ENCODE data around the gene DLK2. TPM values are rescaled to one million over a fixed set of nuclear protein-coding genes. Genes with fewer than 3 reads are reported as not detected.
A peak's percentile ranks its signal among the peaks of the same experiment; 100 is the strongest.
"Not testable (repeated sequence)": the region's sequence is repeated elsewhere in the genome, so short reads cannot be mapped to it uniquely, and the experiment has no call there.

DLK2 gene
- total RNA-seq, 1 donor from 2014 or later = 8.2 TPM

DNA sequence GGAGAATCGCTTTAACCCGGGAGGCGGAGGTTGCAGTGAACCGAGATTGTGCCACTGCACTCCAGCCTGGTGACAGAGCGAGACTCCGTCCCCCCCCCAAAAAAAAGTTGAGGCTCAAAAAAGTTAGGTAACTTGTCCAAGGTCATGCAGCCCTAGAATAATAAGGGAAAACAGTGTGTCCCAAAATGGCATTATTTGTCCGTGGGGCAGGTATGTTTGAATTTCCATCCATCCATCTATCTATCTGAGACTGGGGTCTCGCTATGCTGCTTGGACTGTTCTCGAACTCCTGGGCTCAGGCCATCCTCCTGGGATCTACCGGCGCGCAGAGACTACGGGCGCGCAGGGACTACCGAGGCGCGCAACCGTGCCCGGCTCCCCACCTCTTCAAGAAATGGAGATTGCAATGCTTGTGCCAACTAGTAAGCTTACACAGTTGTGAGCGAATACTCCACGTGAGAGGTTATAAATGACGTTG, 28.4 kb downstream of the DLK2 start:
- TF ChIP-seq, protein P1, sequence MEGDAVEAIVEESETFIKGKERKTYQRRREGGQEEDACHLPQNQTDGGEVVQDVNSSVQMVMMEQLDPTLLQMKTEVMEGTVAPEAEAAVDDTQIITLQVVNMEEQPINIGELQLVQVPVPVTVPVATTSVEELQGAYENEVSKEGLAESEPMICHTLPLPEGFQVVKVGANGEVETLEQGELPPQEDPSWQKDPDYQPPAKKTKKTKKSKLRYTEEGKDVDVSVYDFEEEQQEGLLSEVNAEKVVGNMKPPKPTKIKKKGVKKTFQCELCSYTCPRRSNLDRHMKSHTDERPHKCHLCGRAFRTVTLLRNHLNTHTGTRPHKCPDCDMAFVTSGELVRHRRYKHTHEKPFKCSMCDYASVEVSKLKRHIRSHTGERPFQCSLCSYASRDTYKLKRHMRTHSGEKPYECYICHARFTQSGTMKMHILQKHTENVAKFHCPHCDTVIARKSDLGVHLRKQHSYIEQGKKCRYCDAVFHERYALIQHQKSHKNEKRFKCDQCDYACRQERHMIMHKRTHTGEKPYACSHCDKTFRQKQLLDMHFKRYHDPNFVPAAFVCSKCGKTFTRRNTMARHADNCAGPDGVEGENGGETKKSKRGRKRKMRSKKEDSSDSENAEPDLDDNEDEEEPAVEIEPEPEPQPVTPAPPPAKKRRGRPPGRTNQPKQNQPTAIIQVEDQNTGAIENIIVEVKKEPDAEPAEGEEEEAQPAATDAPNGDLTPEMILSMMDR (IDR thresholded peaks at IDR 0.05; ENCODE audit: insufficient read depth, low read length, severe bottlenecking) = no peak
- peak overlapping the region; percentile 96 for H3K4me3 ChIP-seq (ENCODE audit: low read depth, low read length)
- no peak for DNase-seq (ENCODE audit: low read depth)
- H3K36me3 ChIP-seq (ENCODE audit: control insufficient read depth, insufficient read depth, low read length) = peaks cover 1% of the 10 kb centered on the region
- no peaks in the 10 kb centered on the region for H3K27me3 ChIP-seq (ENCODE audit: control insufficient read depth, insufficient read depth, low read length)
- FAIRE-seq = no peak

DNA sequence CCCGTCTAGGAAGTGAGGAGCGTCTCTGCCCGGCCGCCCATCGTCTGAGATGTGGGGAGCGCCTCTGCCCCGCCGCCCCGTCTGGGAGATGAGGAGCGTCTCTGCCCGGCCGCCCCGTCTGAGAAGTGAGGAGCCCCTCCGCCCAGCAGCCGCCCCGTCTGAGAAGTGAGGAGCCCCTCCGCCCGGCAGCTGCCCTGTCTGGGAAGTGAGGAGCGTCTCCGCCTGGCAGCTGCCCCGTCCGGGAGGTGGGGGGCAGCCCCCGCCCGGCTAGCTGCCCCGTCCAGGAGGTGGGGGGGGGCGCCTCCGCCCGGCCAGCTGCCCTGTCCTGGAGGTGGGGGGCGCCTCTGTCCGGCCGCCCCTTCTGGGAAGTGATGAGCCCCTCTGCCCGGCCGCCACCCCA, 30.3 kb downstream of the DLK2 start:
- FAIRE-seq; H3K27me3 ChIP-seq (ENCODE audit: control insufficient read depth, insufficient read depth, low read length); H3K4me3 ChIP-seq (ENCODE audit: low read depth, low read length); H3K36me3 ChIP-seq (ENCODE audit: control insufficient read depth, insufficient read depth, low read length); DNase-seq (ENCODE audit: low read depth): not testable (repeated sequence)

DNA sequence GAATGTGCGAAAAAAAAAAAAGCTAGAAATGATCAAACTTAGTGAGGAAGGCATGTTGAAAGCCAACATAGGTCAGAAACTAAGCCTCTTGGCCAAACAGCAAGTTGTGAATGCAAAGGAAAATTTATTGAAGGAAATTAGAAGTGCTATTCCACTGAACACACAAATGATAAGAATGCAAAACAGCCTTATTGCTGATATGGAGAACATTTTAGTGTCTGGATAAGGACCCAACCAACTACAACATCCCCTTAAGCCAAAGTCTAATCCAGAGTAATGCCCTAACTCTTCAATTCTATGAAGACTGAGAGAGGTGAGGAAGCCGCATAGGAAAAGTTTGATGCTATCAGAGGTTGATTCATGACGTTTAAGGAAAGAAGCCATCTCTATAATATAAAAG, 33.5 kb downstream of the DLK2 start:
- Histone ChIP-seq H3K27me3 (ENCODE audit: control insufficient read depth, insufficient read depth, low read length) (peaks cover 2% of the 10 kb centered on the region), H3K36me3 (ENCODE audit: control insufficient read depth, insufficient read depth, low read length) (no peaks in the 10 kb centered on the region), H3K4me3 (ENCODE audit: low read depth, low read length) (no peak overlapping the region)
- no peak for DNase-seq (ENCODE audit: low read depth)
- no peak for FAIRE-seq
- TF ChIP-seq, protein P1 (IDR thresholded peaks at IDR 0.05; ENCODE audit: insufficient read depth, low read length, severe bottlenecking) = no peak

DNA sequence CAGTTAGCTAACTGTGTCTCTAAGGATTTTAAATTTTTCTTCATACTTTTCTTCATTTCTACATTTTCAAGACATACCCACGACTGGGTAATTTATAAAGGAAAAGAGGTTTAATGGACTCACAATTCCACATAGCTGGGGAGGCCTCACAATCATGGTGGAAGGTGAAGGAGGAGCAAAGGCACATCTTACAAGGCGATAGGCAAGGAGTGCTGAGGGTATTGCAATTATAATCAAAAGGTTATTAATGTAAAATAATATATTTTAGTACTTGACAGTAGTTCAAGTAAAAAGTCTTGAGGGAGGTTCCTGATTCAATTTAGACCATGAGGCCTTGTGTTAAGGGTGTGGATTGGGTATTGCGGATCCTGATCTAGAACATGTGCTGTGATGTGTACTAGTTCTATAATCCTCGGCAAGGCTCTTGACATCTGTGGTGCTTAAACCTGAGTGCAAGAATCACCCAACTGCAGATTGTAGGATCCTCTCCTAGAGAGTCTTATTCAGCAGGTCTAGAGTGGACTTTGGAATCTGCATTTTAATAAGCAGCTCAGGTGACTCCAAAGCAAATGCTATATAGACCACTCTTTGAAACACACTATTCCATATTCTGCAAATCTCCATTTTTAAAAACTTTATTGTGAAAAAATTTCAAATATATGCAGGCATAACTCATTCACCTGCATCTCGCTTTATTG, 35.2 kb downstream of the DLK2 start:
- peaks cover 2% of the 10 kb centered on the region for H3K27me3 ChIP-seq (ENCODE audit: control insufficient read depth, insufficient read depth, low read length)
- H3K36me3 ChIP-seq (ENCODE audit: control insufficient read depth, insufficient read depth, low read length) = no peaks in the 10 kb centered on the region
- H3K4me3 ChIP-seq (ENCODE audit: low read depth, low read length) = no peak overlapping the region
- TF ChIP-seq, protein P1 (IDR thresholded peaks at IDR 0.05; ENCODE audit: insufficient read depth, low read length, severe bottlenecking) = no peak
- FAIRE-seq (no peak), DNase-seq (ENCODE audit: low read depth) (no peak)

DNA sequence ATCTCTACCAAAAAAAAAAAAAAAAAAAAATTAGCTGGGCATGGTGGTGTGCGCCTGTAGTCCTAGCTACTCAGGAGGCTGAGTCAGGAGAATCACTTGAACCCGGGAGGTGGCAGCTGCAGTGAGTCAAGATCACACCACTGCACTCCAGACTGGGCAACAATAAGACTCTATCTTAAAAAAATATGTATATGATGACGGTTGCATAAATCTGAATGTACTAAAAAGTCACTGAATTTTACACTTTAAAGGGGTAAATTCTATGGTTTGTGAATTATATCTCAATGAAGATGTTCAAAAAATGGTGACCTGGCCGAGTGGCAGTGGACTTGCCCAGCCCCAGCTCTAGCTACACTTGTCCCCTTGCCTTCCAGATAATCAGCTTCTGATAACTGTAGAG, 38.4 kb downstream of the DLK2 start:
- FAIRE-seq (no peak), DNase-seq (ENCODE audit: low read depth) (no peak)
- Histone ChIP-seq H3K4me3 (ENCODE audit: low read depth, low read length) (no peak overlapping the region), H3K36me3 (ENCODE audit: control insufficient read depth, insufficient read depth, low read length) (no peaks in the 10 kb centered on the region), H3K27me3 (ENCODE audit: control insufficient read depth, insufficient read depth, low read length) (peaks cover 2% of the 10 kb centered on the region)
- TF ChIP-seq, protein P1 (IDR thresholded peaks at IDR 0.05; ENCODE audit: insufficient read depth, low read length, severe bottlenecking) = no peak

DNA sequence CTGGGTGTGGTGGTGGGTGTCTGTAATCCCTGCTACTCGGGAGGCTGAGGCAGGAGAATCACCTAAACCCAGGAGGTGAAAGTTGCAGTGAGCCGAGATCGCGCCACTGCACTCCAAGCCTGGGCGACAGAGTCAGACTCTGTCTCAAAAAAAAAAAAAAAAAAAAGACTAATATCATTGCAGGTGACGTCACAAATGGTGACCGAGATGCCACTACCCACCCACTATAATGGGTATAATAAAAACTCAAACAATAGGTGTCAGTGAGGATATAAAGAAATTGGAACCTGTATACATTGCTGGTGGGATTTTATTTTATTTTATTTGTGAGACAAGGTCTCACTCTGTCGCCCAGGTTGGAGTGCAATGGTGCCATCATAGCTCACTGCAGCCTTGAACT, 40.1 kb downstream of the DLK2 start:
- not testable (repeated sequence) for DNase-seq (ENCODE audit: low read depth); FAIRE-seq; H3K27me3 ChIP-seq (ENCODE audit: control insufficient read depth, insufficient read depth, low read length); H3K36me3 ChIP-seq (ENCODE audit: control insufficient read depth, insufficient read depth, low read length); H3K4me3 ChIP-seq (ENCODE audit: low read depth, low read length)

DNA sequence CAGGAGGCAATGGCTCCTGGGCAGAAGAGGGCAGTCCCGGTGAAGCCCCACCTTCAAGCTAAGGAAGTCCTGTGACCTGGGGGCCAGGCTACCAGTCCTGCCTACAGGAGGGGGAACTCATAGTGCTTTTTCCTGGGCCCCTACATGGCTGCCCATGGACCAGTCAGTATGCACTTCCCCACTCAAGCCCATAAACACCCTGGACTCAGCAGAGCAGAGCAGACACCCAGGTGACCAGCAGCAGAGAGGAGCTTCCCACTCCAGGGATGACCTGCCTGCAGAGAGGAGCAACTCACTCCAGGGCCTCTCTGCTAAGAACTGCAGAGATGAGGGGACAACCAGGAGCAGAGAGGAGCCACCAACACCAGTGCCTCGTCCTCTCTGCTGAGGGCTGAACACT, 42.3 kb downstream of the DLK2 start:
- Histone ChIP-seq H3K27me3 (ENCODE audit: control insufficient read depth, insufficient read depth, low read length) (peaks cover 2% of the 10 kb centered on the region), H3K36me3 (ENCODE audit: control insufficient read depth, insufficient read depth, low read length) (no peaks in the 10 kb centered on the region), H3K4me3 (ENCODE audit: low read depth, low read length) (no peak overlapping the region)
- DNase-seq (ENCODE audit: low read depth) (no peak), FAIRE-seq (no peak)
- TF ChIP-seq, protein P1 (IDR thresholded peaks at IDR 0.05; ENCODE audit: insufficient read depth, low read length, severe bottlenecking) = no peak
